DOHH2 (cell line): ENCODE data around the gene CRAT.

Experiments
- CTCF ChIP-seq: fragments of 200-600 bp; sonication (generic); IDR thresholded peaks from one replicate; pipeline ENCODE4 v1.5.1; 2014; ENCODE audit warnings: antibody characterized with exemption, mild to moderate bottlenecking, low read depth, low read length; ENCODE audit not compliant: poor library complexity, severe bottlenecking
- EZH2phosphoT487 ChIP-seq: fragments of 200-600 bp; sonication (generic); IDR thresholded peaks from 2 replicates; pipeline ENCODE4 v1.6.1; 2017; ENCODE audit warnings: borderline replicate concordance, mild to moderate bottlenecking, antibody characterized with exemption, low read length, moderate library complexity, mixed read lengths

DNA sequence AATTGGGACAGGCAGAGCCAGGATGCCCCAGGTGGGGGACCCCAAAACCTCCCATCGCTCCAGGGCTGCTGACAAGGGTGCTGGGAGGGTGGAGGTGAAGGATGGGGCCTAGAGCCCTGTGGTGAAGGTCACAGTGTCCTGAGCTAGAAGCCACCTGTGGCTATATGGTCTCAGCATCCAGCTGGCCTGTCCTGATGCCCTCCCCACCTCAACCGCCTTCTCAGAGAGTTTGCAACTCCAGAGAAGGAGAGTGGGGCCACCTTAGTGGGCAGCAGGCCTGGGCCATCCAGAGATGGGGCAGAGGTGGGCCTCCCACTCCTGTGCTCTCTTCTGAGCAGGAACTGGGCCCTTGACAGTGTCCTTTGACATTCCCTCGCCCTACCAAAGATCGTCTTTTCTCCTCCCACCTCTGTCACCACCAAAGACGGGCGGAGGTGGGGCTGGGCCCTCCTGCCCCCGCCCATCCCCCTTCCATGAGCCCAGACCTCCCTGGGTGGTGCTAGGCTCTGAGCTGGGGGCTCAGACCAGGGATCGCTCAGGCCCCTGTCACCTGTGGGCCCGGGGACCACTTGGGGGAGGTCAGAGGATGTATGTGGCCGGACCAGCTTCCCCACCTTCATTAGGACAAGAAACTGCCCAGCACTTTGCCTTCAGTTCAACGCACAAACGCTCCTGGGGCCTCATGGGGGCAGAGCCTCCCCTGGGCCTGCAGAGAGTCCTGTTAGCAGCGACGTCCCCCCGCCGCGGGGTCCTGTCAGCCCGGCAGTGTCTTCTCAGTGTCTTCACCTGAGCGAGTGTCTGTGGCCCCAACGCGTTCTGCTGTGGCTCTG lies 39.7 kb downstream of the CRAT start:
- no peak for TF ChIP-seq CTCF
- TF ChIP-seq EZH2phosphoT487, result no peak
